Psoas muscle (tissue), 8 donors: ENCODE results near the gene GLB1L3. TPM values are rescaled to one million over a fixed set of nuclear protein-coding genes. Genes with fewer than 3 reads are reported as not detected.

ENCODE experiments used
- ATAC-seq, 4 donors: fragments of 200-7000 bp; cut with Tn5 transposase; one replicate each; pipeline ENCODE4 v1.9.1; 2020; ENCODE audit warnings: moderate library complexity in 3 of 4, mild to moderate bottlenecking in 2 of 4
- DNase-seq, 2 donors: peaks; one replicate each; pipeline ENCODE4 v3.0.0-alpha.2; 2020
- H3K27ac ChIP-seq: fragments of 200-600 bp; one replicate; pipeline ENCODE4 v1.8.0; 2022
- H3K27me3 ChIP-seq, 3 donors: fragments of 200-600 bp in 1 of 3; one replicate each; pipeline versions ENCODE4 v1.6.1 to v1.8.0; 2013 to 2022; ENCODE audit warnings: low read length in 2 of 3, mild to moderate bottlenecking in 2 of 3, moderate library complexity in 1 of 3; ENCODE audit not compliant: insufficient read depth in 3 of 3
- H3K36me3 ChIP-seq, 2 donors: fragments of 200-600 bp in 1 of 2; one replicate each; pipeline versions ENCODE4 v1.6.1 to v1.8.0; 2013 to 2022; ENCODE audit warnings: low read depth in 1 of 2, mild to moderate bottlenecking in 1 of 2, moderate library complexity in 1 of 2; ENCODE audit not compliant: insufficient read depth in 1 of 2
- H3K4me1 ChIP-seq: fragments of 200-600 bp; one replicate; pipeline ENCODE4 v1.8.0; 2022
- H3K4me3 ChIP-seq: fragments of 200-600 bp; one replicate; pipeline ENCODE4 v1.8.0; 2022; ENCODE audit warnings: mild to moderate bottlenecking
- H3K9me3 ChIP-seq: fragments of 200-600 bp; one replicate; pipeline ENCODE4 v1.8.0; 2022
- CTCF ChIP-seq: fragments of 200-600 bp; IDR thresholded peaks from one replicate; pipeline ENCODE4 v1.8.0; 2022; ENCODE audit warnings: antibody characterized with exemption
- WGBS, 3 donors: extraction: QIAGEN DNeasy Blood & Tissue Kit; methylation state at CpG; one replicate each; pipeline versions ENCODE4 v1.1.6 to v1.1.7; 2013; 5-methylcytosine and 5-hydroxymethylcytosine counted together
- intact Hi-C, 2 donors: fragments of 100-400 bp; cut with DNase I; formaldehyde crosslinking; loops; one replicate each; pipeline versions ENCODE4 v1.11.0 to v1.14.2; 2022
- polyA plus RNA-seq, 3 donors: library from polyadenylated mRNA; stranded (reverse); fragments of 200-250 nt; gene quantifications; one replicate each; pipeline ENCODE4 v1.2.3, GENCODE V29; 2013
- total RNA-seq, 4 donors: library from RNA; stranded (reverse); fragmentation: NEBNext Ultra II Directional in 2 of 4; extraction: Animal tissue kit (Norgen Biotek cat#: 25700) in 2 of 4; gene quantifications; one replicate each; pipeline versions ENCODE4 v1.2.1 to v1.2.4, GENCODE V29; 2021 to 2023
- donor health status: healthy with polysubstance abuse.
- donor health status: DM: no; HTN: no; CAD: no; lungs with moderate emphysema.
- donor health status: Bipolar disorder and iron deficiency.
- donor health status: healthy.
- donor health status: DM: yes; HTN: yes; CAD: no.
- donor health status: DM: no; HTN: no; CAD: no.
- donor health status: DM: no; HTN: no; CAD: no.
- donor health status: DM: yes; HTN: yes; CAD: no.

The GLB1L3 gene
- total and polyA plus RNA-seq, 7 donors, result not detected

- Histone ChIP-seq H3K4me3 (no peak overlapping the region), H3K36me3 (no peaks in the 10 kb centered on the region), H3K27ac (no peak overlapping the region), H3K27me3 (no peaks in the 10 kb centered on the region), H3K9me3 (peaks cover 3% of the 10 kb centered on the region), H3K4me1 (no peaks in the 10 kb centered on the region)
- 80 to 87% (median 86%) methylated on average over 10 of the region's 10 CpGs for WGBS, 3 donors
- intact Hi-C loops, result no loop called here
- no peak for ATAC-seq
- no peak for TF ChIP-seq CTCF
- no peak for DNase-seq
Measured at GRCh38 chr11:134349802-134350355, 73.7 kb downstream of the GLB1L3 start.

- H3K27ac ChIP-seq, result no peak overlapping the region
- ATAC-seq (no peak), DNase-seq (no peak)
- intact Hi-C loops, result no loop called here
- no peaks in the 10 kb centered on the region for H3K4me1 ChIP-seq
- peaks cover 0 to under 1% (median 0%) of the 10 kb centered on the region in 3 donors for H3K27me3 ChIP-seq
- H3K9me3 ChIP-seq, result peaks cover 3% of the 10 kb centered on the region
- no peak overlapping the region for H3K4me3 ChIP-seq
- 88 to 92% (median 91%) methylated on average over 9 of the region's 9 CpGs for WGBS, 3 donors
- TF ChIP-seq CTCF, result no peak
- no peaks in the 10 kb centered on the region for H3K36me3 ChIP-seq
Measured at GRCh38 chr11:134350381-134350780, 74.2 kb downstream of the GLB1L3 start.

- WGBS, 3 donors, result 83 to 86% (median 85%) methylated on average over 2 of the region's 2 CpGs
- H3K9me3 ChIP-seq, result peaks cover 3% of the 10 kb centered on the region
- H3K27ac ChIP-seq, result no peak overlapping the region
- no peaks in the 10 kb centered on the region for H3K4me1 ChIP-seq
- peaks cover 0 to 2% (median 0%) of the 10 kb centered on the region in 3 donors for H3K27me3 ChIP-seq
- no peak for TF ChIP-seq CTCF
- no peak overlapping the region for H3K4me3 ChIP-seq
- no peaks in the 10 kb centered on the region for H3K36me3 ChIP-seq
- ATAC-seq, result no peak
- DNase-seq, result no peak
- intact Hi-C loops, result no loop called here
Measured at GRCh38 chr11:134352111-134352510, 75.9 kb downstream of the GLB1L3 start.

GRCh38 chr11:134355136-134355535 is 79.0 kb downstream of the GLB1L3 start:
- 69 to 76% (median 72%) methylated on average over 2 of the region's 2 CpGs for WGBS, 3 donors
- Histone ChIP-seq H3K36me3 (no peaks in the 10 kb centered on the region), H3K27ac (no peak overlapping the region), H3K4me3 (no peak overlapping the region), H3K9me3 (peaks cover 3% of the 10 kb centered on the region), H3K4me1 (no peaks in the 10 kb centered on the region), H3K27me3 (peaks cover 0 to 2% (median 0%) of the 10 kb centered on the region in 3 donors)
- ATAC-seq (no peak), DNase-seq (no peak)
- intact Hi-C loops, result no loop called here
- no peak for TF ChIP-seq CTCF

- no peak overlapping the region for H3K4me3 ChIP-seq
- 87 to 94% (median 90%) methylated on average over 5 of the region's 5 CpGs for WGBS, 3 donors
- no peak for TF ChIP-seq CTCF
- H3K4me1 ChIP-seq, result no peaks in the 10 kb centered on the region
- peaks cover 3% of the 10 kb centered on the region for H3K9me3 ChIP-seq
- no peak overlapping the region for H3K27ac ChIP-seq
- ATAC-seq (no peak), DNase-seq (no peak)
- H3K27me3 ChIP-seq, result peaks cover 0 to 2% (median 0%) of the 10 kb centered on the region in 3 donors
- intact Hi-C loops, result no loop called here
- no peaks in the 10 kb centered on the region for H3K36me3 ChIP-seq
Measured at GRCh38 chr11:134355656-134356055, 79.5 kb downstream of the GLB1L3 start.
